Tibial nerve (tissue), 4 donors: ENCODE data around the gene ATXN3. TPM values are rescaled to one million over a fixed set of nuclear protein-coding genes. Genes with fewer than 3 reads are reported as not detected.
A peak's percentile ranks its signal among the peaks of the same experiment; 100 is the strongest.

Experiments used
- DNase-seq, 2 donors: peaks; one replicate each; pipeline ENCODE4 v3.0.0-alpha.2; 2019; ENCODE audit warnings: low spot score in 2 of 2
- H3K27ac ChIP-seq, 4 donors: fragments of 200-600 bp; sonication (generic) in 3 of 4; one replicate each; pipeline ENCODE4 v1.5.1; 2017 to 2019; ENCODE audit warnings: mild to moderate bottlenecking in 1 of 4
- H3K27me3 ChIP-seq, 2 donors: fragments of 200-600 bp; sonication (generic) in 1 of 2; one replicate each; pipeline versions ENCODE4 v1.5.1 to v1.6.0; 2017 to 2019
- H3K36me3 ChIP-seq, 3 donors: fragments of 200-600 bp; sonication (generic); one replicate each; pipeline ENCODE4 v1.5.1; 2018 to 2019
- H3K4me1 ChIP-seq, 4 donors: fragments of 200-600 bp; sonication (generic) in 3 of 4; one replicate each; pipeline ENCODE4 v1.5.1; 2017 to 2019
- H3K4me3 ChIP-seq, 4 donors: fragments of 200-600 bp; sonication (generic) in 3 of 4; one replicate each; pipeline ENCODE4 v1.5.1; 2017 to 2019; ENCODE audit warnings: mild to moderate bottlenecking in 1 of 4, moderate library complexity in 1 of 4
- H3K9me3 ChIP-seq, 4 donors: fragments of 200-600 bp; sonication (generic) in 3 of 4; one replicate each; pipeline ENCODE4 v1.5.1; 2017 to 2019
- CTCF ChIP-seq, 5 experiments: fragments of 200-600 bp in 3 of 5; fragments of 450-650 bp in 2 of 5; sonication (generic) in 3 of 5; IDR thresholded peaks; one replicate each; pipeline ENCODE4 v1.5.1; 2016 to 2019; ENCODE audit warnings: antibody characterized with exemption in 5 of 5, mild to moderate bottlenecking in 3 of 5, moderate library complexity in 2 of 5
- EP300 ChIP-seq, 2 donors: sonication (generic); formaldehyde crosslinking; IDR thresholded peaks; one replicate each; pipeline ENCODE4 v1.6.1; 2017; ENCODE audit warnings: antibody characterized with exemption in 2 of 2, mild to moderate bottlenecking in 1 of 2
- POLR2A ChIP-seq, 2 donors: fragments of 450-650 bp; IDR thresholded peaks; one replicate each; pipeline ENCODE4 v1.6.1; 2017; ENCODE audit warnings: antibody characterized with exemption in 2 of 2, mild to moderate bottlenecking in 2 of 2, moderate library complexity in 2 of 2
- WGBS, 2 donors: methylation state at CpG; one replicate each; pipeline ENCODE4 v1.1.5; 2018; 5-methylcytosine and 5-hydroxymethylcytosine counted together
- total RNA-seq, 4 donors: library from RNA; depleted of rRNA; stranded (reverse); fragments of >200 nt; gene quantifications; one replicate each; pipeline ENCODE4 v1.1.0, GENCODE V29; 2016

The ATXN3 gene
- total RNA-seq, 4 donors from 2014 or later = 35.0 to 75.7 (median 48.5) TPM

DNA sequence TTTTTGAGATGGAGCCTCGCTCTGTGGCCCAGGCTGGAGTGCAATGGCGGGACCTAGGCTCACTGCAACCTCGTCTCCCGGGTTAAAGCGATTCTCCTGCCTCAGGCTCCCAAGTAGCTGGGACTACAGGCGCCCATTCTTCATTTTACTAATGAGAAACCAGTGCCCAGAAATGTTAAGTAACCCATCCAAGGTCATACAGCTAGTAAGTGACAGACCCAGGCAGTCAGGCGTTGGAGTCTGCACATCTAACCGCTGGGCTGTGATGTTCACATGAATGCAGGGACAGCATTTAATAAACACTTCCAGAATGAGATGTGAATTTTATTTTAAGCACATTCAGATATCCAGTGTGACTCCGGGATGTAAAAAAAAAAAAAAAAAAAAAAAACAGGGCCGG is 65.2 kb downstream of the ATXN3 start:
- Histone ChIP-seq H3K4me3 (peak overlapping the region in 2 of 4 donors; percentile 83 to 89), H3K9me3 (peaks cover 0 to 5% (median 0%) of the 10 kb centered on the region in 4 donors), H3K27ac (no peak overlapping the region), H3K36me3 (peaks cover 0 to 34% (median 0%) of the 10 kb centered on the region in 3 donors), H3K4me1 (peaks cover 0 to 35% (median 18%) of the 10 kb centered on the region in 4 donors), H3K27me3 (no peaks in the 10 kb centered on the region)
- 88 to 89% methylated on average over 10 of the region's 10 CpGs for WGBS, 2 donors
- TF ChIP-seq POLR2A (IDR thresholded peaks at IDR 0.05) (no peak), EP300 (IDR thresholded peaks at IDR 0.05) (no peak), CTCF (IDR thresholded peaks at IDR 0.05) (no peak)
- DNase-seq = no peak

- H3K27me3 ChIP-seq = no peaks in the 10 kb centered on the region
- H3K4me1 ChIP-seq = peaks cover 0 to 42% (median 18%) of the 10 kb centered on the region in 4 donors
- peak overlapping the region; percentile 91 to 99 (median 98) for H3K27ac ChIP-seq
- H3K4me3 ChIP-seq = peak overlapping the region; percentile 78 to 89 (median 85)
- H3K9me3 ChIP-seq = no peaks in the 10 kb centered on the region
- WGBS, 2 donors = 1% methylated on average over 13 of the region's 13 CpGs
- peaks cover 0 to 28% (median 0%) of the 10 kb centered on the region in 3 donors for H3K36me3 ChIP-seq
- no peak for DNase-seq
- TF ChIP-seq EP300 (IDR thresholded peaks at IDR 0.05) (no peak), POLR2A (IDR thresholded peaks at IDR 0.05) (no peak), CTCF (IDR thresholded peaks at IDR 0.05) (no peak)
Observed at GRCh38 chr14:92040431-92041051, 65.8 kb downstream of the ATXN3 start.

GRCh38 chr14:92039719-92040430 is 66.5 kb downstream of the ATXN3 start, which contains the start of gene TRIP11:
TSS of gene TRIP11 (minus strand) at chr14:92040059. CDS start at chr14:92039685, 374 bp downstream.
- 0% methylated on average over 52 to 57 of the region's 57 CpGs for whole genome bisulfite sequencing, 2 donors
- TF ChIP-seq EP300 (IDR thresholded peaks at IDR 0.05) (peak; percentile 83 to 96), POLR2A (IDR thresholded peaks at IDR 0.05) (peak; percentile 24 to 68), CTCF (IDR thresholded peaks at IDR 0.05) (peak in 2 of 5 experiments; percentile 10 to 58)

DNA sequence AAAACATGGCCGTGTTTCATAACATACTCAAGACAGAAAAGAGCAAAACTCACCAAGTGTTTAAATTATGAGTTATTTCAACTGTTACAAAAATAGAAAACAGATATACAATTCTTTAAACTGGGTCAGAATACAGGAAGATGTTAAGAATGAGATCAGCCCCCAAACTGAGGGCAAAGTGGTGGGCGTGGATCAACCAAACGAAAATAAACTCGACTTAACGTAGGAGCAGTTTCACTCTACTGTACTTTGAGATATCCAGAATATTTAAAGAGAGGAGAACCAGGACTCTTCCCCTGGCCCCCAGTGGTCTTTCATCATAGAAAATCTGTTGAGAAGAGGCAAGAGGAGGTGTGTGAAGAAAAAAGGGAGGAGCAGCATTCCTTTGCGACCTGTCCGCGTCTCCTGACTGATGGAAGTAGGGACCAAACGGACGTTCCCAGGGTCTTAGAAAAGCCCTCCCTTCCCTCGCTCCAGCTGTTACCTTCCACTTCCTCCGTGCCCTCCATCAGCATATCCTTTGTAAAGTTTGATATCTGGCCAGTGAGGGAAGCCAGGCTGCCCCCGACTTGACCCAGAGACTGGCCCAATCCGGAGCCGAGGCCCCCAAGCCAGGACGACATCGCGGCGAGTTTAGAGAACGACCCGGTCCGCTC is 67.2 kb downstream of the ATXN3 start:
- peaks cover 0 to 15% (median 0%) of the 10 kb centered on the region in 3 donors for H3K36me3 ChIP-seq
- no peak for TF ChIP-seq CTCF (IDR thresholded peaks at IDR 0.05)
- TF ChIP-seq POLR2A (IDR thresholded peaks at IDR 0.05) = no peak
- TF ChIP-seq EP300 (IDR thresholded peaks at IDR 0.05) = no peak
- H3K27me3 ChIP-seq = no peaks in the 10 kb centered on the region
- DNase-seq = no peak
- peak overlapping the region; percentile 91 to 99 (median 98) for H3K27ac ChIP-seq
- 0% methylated on average over 22 of the region's 22 CpGs for WGBS, 2 donors
- no peaks in the 10 kb centered on the region for H3K9me3 ChIP-seq
- peak overlapping the region; percentile 78 to 89 (median 85) for H3K4me3 ChIP-seq
- peaks cover 0 to 50% (median 18%) of the 10 kb centered on the region in 4 donors for H3K4me1 ChIP-seq

More at GRCh38 chr14:92039719-92040430, 66.5 kb downstream of the ATXN3 start, which contains the start of gene TRIP11:
- DNase-seq = peak; percentile 79 to 87
- Histone ChIP-seq H3K9me3 (no peaks in the 10 kb centered on the region), H3K4me1 (peaks cover 0 to 46% (median 18%) of the 10 kb centered on the region in 4 donors), H3K27ac (peak within 1 kb of the TSS; percentile 91 to 99 (median 98)), H3K36me3 (peaks cover 0 to 21% (median 0%) of the 10 kb centered on the region in 3 donors), H3K27me3 (no peaks in the 10 kb centered on the region), H3K4me3 (peak within 1 kb of the TSS; percentile 78 to 89 (median 85))
